NCI-H2107 treated with DMSO at 0.1 percent for 48 hours (cell line): Measurements from ENCODE around the gene RPN2.

Experiments used
- DNase-seq: peaks from one replicate; lab custom pipeline; 2025; ENCODE audit not compliant: unreplicated experiment; lab: John Stamatoyannopoulos, UW

The RPN2 gene

DNA sequence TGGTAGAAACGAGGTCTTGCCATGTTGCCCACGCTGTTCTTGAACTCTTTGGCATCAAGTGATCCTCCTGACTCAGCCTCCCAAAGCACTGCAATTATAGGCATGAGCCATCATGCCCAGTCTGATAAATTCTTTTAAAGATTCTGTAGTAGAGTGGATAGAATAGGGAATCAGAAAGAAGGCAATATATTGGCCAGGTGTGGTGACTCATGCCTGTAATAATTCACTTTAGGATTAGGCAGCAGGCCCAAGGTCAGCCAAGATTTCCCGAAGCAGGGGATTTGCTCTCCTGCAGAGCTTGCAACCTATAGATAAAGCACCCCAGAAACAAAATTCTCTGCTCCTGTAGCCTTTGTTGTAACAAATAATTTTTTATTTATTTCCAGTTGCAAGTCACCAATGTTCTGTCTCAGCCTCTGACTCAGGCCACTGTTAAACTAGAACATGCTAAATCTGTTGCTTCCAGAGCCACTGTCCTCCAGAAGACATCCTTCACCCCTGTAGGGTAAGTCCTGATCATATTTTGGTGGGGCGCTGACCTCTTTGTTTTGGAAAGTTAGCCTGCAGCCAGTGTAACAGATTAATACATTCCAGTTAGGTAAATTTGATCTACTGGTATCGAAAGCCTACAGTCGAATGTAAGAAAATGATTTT, 30.7 kb downstream of the RPN2 start:
- DNase-seq, result no peak

DNA sequence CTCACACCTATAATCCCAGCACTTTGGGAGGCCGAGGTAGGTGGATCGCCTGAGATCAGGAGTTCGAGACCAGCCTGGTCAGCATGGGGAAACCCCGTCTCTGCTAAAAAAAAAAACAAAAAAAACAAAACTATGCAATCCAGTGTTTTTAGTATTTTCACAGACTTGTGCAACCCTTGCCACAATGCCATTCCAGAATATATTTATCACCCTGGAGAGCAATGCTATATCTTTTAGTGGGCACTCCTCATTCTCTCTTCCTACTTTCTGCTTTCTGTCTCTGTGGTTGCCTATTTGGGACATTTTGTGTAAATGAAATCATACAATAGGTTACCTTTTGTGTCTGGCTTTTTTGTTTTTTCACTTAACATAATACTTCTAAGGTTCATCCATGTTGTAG, 39.3 kb downstream of the RPN2 start:
- DNase-seq, result no peak

DNA sequence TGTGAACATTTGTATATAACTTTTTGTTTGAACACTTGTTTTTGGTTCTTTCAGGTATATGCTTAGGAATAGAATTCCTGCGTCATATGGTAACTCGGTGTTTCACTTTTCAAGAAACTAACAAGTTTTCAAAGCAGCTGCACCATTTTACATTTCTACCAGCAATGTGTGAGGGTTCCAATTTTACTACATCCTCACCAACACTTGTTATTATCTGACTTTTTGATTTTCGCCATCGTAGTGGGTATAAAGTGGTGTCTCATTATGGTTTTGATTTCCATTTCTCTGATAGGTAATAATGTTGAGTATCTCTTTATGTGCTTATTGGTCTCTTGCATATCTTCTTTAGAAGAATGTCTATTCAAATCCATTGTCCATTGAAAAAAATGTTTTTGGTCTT, 39.8 kb downstream of the RPN2 start:
- DNase-seq, result no peak

DNA sequence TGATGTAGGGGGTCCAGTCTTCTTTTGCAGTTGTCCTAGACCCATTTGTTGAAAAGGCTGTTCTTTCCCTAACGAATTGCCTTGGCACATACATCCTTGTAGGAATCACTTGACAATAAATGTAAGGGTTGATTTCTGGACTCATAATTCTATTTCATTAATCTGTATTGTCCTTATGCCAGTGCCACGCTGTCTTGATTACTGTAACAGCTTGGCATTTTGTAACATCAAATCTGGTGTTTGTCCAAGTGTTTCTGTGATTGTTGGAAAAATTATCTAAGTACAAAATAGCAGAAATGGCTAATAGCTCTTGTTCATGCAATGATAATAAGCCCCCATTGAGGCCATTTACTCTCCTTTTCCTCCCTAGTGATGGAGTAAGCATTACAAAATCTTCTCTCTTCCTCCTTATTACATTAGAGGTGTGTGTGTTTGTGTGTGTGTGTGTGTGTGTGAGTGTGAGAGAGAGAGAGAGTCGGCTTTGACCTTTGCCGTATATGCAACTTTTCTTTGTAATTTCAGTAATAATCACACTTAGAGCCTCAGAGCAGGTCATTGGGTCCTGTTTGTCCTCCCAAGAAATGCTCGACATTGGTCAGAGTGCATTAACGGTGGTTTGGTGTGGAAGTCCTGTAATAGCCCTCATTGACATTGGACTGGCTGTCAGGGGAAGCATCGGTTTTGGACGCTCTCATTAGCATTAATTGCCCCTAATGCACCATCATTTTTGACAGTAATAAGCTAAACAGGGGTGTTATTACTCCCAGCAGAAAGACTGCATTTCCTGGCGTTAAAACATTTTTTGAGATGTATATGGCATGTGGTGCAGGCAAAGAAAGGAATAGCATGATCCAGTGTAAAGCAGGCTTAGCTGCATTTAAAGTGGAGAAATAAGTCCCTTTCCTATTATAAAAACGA, 40.9 kb downstream of the RPN2 start:
- DNase-seq, result no peak

DNA sequence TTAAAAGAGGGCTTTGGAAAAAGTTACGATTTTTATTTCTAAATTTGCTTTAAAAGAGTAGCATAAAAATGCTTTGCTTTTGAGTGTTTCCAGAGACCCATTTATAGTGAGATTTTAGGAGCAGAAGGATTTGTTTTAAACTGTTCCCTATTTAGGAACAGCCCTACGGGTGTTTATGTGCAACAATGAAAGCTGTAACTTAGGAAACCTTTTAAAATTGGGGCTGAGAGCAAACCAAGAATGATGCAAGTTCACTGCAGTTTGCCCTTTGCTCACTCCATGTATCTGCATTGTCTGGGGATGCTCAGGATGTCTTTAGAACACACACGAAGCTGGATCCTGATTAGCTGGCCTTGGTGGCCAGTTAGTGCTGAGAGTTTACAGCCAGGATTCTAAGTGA, 41.6 kb downstream of the RPN2 start:
- DNase-seq, result no peak

DNA sequence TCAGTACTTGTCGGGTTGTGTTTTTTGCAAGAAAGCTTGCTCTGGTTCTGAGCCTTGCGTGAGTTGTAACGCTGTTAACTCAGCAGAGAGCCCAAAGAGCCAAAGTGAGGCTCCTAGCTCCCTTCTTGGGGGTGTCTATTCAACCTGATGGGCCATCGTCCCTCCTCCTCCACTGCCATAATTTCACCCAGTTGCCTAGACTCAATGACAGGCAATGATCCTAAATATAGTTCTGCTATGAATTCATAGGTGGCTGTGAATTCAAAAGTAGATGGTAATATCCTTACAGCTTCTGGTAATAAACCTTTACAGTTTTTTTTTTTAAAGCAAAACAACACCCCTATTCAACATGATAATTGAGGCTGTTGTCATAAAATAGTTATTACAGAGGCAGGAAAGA, 43.0 kb downstream of the RPN2 start:
- no peak for DNase-seq

DNA sequence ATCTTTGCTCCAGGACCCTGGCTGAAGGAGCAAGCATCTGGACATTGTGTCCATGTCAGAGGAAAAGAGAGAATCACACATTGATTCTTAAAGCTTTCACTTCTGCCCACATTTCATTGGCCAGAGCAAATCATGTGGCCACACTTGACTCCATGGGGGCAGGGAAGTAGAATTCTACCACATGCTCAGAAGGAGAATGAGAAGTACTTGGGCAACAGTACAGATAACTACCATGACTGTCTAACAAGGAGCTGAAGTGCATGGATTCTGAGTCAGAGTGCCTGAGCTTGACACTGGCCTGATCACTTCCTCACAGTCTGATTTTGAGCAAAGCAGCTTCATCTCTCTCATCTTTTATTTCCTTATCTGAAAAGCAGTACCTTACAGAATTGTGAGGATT, 43.9 kb downstream of the RPN2 start:
- DNase-seq, result no peak

DNA sequence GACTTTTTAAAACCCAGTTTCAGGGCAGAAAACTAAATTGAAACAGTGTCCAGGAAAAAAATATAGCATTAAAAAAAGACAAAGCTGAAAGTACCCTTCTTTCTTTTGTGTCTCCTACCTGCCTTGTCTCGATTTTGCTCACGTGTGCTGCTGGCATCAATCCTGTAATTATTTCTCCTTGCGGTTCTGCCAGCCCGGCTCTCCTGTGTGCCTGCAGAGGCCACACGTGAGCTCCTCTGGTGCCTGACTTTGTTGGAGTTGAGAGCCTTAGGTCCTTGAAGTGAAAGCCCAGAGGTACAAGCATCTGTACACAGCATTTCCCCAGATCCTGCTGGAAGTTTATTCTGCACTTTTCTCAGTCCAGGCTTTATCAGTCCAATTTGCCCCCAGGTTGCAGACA, 46.0 kb downstream of the RPN2 start:
- peak; percentile 86 for DNase-seq

DNA sequence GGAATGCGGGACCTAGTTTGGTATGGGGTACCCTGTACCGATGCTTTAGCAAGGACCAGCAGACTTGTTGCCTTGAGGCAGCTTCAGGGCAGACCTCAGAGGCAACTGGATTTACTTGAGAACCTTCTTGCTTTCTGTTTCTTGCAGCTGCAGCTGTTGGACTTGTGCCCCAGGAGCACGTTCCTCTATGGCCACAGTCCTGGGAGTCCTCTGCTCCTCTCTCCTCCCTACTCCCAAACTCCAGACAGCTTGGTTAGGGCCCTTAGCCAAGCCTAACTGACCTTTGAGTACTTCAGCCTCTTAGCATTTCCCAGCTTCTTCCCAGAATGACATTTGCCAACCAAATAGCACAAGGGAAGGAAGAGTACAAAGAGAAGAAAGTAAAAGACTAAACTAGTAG, 47.8 kb downstream of the RPN2 start:
- DNase-seq, result no peak

DNA sequence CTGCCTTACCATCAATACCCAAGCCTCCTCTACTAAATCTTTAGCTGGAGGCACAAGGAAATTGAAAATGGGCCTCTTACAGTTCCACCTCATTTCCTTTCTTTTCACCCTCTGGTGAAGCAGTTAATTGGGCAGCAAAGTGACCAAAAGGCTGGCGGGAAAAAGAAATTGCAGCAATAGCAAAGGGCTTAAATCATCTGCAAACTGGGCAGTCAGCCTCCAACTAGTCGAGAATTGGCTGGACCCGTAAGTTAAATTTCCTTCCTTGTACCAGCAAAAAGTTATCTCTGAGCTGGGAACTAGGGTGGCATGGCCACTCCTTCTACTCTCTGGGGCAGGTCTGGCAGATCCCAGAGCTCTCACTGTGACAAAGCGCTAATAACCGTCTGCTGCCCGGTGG, 49.0 kb downstream of the RPN2 start:
- no peak for DNase-seq

DNA sequence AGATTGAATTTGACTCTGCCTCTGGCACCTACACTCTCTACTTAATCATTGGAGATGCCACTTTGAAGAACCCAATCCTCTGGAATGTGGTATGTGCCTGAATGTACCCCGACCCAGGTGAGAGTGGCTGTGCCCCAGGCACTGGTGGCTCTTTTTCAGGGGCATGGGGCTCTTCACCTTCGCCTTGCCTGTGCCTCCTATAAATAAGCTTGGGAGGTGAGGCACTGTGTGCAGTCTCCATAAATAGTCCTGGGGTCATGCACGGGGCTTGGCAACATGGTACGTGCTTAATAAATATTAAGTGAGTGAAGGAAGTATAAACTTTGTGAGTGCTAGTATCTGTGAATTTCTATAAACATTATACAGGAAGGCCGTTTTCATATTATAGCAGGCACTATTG, 49.5 kb downstream of the RPN2 start:
- DNase-seq, result no peak

DNA sequence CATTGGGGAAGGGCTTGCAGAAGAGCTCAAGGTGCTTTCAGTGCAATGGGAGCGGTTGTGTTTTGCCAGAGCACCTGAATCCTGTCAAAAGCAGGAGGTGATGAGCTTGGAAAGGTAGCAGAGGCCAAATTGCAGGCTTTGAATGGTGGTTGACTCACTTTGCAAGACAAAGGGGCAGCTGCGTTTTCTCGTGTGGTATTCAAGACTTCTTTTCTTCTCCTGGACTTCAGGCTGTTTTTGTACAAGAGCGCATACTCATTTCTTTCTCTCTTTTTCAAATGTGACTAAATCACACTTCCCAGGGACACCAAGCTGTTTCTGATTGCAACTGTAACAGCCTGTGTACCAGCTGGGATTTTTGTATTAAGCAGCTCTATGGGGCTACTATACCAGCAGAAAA, 50.2 kb downstream of the RPN2 start:
- peak; percentile 61 for DNase-seq

DNA sequence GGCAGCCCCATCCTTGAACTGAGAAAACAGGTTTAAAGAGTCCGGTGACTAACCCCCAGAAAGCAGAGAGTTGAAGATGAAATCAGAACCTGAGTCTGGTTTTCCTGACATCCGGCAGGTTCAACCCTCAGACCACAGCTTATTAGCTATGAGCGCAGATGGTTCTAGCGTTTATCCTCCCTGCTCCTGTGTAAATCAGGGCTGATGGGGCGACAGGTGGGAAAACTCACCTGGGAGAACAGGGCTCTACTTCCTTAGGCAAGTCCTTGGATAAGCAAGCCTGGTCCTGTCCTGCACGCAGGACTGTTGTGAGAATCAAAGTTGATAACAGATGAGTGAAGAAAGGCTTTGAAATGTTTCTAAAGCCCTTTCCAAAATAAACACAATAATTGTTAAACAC, 51.1 kb downstream of the RPN2 start:
- DNase-seq, result peak; percentile 69

DNA sequence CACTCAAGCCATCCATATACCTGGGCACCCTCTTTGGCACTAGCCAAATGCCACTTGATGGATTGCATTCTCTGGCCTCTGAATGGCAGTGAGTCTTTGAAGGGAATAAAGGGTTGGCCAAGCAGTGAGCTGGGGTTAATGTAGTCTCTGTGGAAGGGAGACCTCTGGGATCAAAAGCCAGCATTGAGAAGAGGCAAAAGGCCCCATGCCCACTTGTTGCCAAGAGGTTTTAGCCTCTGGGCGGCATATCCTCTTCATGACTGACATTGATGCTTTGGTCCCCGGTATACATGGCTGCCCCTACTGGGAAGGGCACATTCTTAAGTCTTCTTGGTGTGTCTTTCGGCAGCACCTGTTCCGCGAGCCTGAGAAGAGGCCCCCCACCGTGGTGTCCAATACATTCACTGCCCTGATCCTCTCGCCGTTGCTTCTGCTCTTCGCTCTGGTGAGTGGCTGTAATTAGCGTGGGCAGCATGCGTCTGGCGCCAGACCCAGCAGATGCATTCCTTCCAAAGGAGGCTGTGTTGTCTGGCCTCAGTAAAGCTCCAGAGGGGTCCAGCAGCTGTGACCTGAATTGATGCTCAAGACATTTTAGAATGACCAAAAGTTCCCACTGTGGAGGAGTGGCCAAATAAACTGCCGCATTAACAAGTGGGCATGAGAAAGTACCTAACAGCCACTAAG, 53.0 kb downstream of the RPN2 start:
- peak; percentile 51 for DNase-seq

DNA sequence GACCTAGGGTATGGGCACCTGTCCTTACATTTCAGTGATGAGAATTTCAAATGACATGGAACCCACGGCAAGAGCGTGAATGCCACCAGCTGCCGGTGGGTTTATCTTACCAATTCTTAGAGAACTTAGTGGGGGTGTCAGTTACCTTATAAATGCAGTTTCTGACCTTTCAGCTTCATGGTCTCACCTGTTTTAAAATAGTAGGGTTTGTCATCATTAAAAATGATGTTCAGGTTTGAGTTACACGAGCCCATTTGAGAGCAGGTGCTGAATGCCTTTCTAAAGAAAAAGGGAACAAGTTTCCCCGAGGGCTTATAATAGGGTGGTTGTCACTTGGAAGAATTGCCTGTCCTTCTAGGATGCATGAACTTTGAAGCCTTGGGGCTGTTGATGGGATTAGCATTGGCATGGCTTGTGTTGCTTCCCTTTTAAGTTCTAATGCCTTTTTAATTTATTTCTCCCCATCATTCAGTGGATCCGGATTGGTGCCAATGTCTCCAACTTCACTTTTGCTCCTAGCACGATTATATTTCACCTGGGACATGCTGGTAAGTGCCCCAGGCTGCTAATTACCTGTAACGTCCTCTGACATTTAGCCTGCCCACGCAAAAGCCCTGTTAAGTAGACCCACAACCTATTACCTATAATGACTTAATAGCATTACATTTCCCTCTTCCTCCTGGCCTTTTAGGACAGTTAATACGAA, 54.6 kb downstream of the RPN2 start:
- peak; percentile 83 for DNase-seq

DNA sequence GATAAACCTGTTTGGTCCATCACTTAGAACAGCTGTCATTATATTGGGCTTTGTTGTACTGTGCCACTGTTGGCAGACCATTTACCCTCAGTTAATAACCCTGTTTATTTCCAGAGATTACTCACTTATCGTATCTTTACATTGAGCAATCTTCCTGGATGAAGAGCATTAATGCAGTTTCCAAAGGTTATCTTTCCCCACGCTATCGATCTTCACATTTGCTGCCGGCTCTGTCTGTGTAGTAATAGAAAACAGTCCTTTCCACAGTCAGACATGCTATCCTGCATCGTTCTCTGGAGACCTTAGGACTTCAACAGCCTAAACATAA, 55.1 kb downstream of the RPN2 start:
- no peak for DNase-seq

DNA sequence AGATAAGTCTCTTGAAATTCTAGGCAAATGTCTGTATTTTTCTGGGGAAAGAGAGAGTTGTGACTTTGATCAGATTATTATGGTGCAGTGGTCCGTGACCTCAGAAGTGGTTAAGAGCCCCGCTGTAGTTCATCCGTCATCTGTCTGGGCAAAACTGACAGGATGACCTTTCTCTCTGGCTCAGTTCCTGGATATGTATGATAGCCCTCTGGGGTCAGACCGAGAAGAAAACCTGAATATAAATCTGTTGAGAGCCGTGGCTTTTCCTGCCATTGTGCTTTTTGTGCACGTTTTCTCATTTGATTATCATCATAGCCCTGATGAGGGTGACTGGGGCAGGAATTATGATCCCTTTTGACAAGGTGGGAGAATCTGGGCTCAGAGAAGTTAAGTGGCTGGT, 55.9 kb downstream of the RPN2 start:
- DNase-seq, result no peak

DNA sequence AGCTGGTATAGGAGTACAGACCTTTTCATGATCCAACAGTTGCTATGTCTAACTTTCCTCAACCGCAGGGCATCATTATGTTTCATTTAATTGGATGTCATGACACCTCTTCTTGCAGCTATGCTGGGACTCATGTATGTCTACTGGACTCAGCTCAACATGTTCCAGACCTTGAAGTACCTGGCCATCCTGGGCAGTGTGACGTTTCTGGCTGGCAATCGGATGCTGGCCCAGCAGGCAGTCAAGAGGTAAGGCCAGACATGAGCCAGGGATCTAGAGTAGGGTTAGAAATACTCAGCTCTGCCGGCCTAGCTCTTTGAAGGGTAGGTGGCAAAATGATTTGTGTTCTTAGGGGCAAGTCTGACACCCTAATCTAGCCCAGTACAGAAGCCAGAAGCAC, 57.3 kb downstream of the RPN2 start:
- DNase-seq, result no peak

DNA sequence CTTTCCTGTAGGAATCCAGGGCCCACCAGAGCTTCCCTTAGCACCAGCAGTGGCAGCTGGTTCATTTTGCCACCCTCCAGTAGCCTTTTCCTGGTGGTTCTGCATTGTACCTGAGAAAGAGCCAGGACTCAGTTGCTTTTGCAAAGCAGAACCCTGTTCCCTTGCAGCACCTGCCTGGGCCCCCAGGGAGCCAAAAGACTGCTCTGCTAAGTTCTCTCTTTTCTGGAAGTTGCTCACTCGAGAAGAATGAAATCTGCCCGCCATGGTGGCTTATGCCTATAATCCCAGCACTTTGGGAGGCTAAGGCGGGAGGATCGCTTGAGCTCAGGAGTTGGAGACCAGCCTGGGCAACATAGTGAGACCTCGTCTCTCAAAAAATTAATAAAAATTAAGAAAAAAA, 58.5 kb downstream of the RPN2 start:
- DNase-seq, result no peak

DNA sequence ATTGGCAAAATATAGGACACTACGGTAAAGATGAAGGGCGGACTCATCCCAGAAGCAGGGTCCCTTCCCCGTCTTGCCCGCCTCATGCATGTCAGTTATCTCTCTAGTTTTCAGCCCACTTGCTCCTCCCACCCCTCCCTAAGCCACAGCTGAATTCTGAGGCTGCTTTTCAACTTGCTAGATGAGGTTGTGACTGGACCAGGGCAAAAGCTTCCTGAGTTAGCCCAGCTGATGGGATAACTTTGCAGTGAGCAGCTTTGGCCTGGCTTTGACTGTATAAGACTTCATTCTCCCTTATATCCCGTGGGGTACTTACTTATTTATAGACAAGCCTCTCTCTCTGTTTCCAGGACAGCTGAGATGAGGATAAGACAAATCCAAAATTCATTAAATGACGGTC, 59.3 kb downstream of the RPN2 start:
- no peak for DNase-seq

DNA sequence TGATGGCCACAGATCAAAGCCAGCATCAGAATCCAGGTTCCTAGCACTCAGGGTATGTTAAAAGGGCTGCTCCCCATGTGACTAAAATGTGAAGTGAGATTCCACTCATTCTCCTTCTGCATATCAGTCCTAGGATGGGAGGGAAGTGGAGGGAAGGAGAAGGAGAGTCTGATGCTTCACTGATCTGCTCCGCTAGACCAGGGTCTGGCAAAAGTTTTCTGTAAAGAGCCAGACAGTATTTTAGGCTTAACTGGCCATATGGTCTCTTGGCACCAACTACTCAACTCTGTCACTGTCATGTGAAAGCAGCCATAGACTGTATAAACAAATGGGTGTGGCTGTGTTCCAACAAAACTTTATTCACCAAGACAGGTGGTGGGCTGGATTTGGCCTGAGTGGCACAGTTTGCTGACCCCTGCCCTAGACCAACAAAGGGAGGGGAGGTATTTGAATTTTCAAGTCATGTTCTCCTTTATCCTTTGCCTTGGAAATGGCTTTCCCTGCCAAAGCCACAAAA, 59.9 kb downstream of the RPN2 start:
- no peak for DNase-seq
